Liver (tissue), 9 donors: ENCODE measurements around the gene OTOG. TPM values are rescaled to one million over a fixed set of nuclear protein-coding genes. Genes with fewer than 3 reads are reported as not detected.

Source experiments
- DNase-seq: peaks from one replicate; pipeline ENCODE4 v3.0.0-alpha.2; 2017; ENCODE audit warnings: low spot score
- H3K27ac ChIP-seq, 2 donors: one replicate each; pipeline ENCODE4 v1.7.0; 2013; ENCODE audit warnings: inconsistent platforms in 2 of 2, low read length in 2 of 2, control low read depth in 1 of 2, low read depth in 1 of 2, mild to moderate bottlenecking in 1 of 2
- H3K27me3 ChIP-seq, 4 donors: one replicate each; pipeline versions ENCODE4 v1.6.1 to v1.7.0; 2013; ENCODE audit warnings: low read length in 3 of 4, inconsistent platforms in 1 of 4, mild to moderate bottlenecking in 1 of 4, moderate library complexity in 1 of 4; ENCODE audit not compliant: control insufficient read depth in 4 of 4, insufficient read depth in 4 of 4
- H3K36me3 ChIP-seq, 4 donors: one replicate each; pipeline versions ENCODE4 v1.6.1 to v1.7.0; 2013; ENCODE audit warnings: low read length in 3 of 4, mild to moderate bottlenecking in 3 of 4, low read depth in 1 of 4, moderate library complexity in 1 of 4; ENCODE audit not compliant: control insufficient read depth in 4 of 4, insufficient read depth in 3 of 4
- H3K4me1 ChIP-seq, 4 donors: one replicate each; pipeline versions ENCODE4 v1.6.1 to v1.7.0; 2013; ENCODE audit warnings: low read length in 3 of 4, mild to moderate bottlenecking in 3 of 4, moderate library complexity in 1 of 4; ENCODE audit not compliant: control insufficient read depth in 4 of 4, insufficient read depth in 4 of 4
- H3K4me3 ChIP-seq, 3 donors: one replicate each; pipeline versions ENCODE4 v1.6.1 to v1.7.0; 2013; ENCODE audit warnings: low read length in 3 of 3, control low read depth in 1 of 3, low read depth in 1 of 3, mild to moderate bottlenecking in 1 of 3
- H3K9ac ChIP-seq, 2 donors: one replicate each; pipeline ENCODE4 v1.7.0; 2013; ENCODE audit warnings: low read length in 2 of 2, mild to moderate bottlenecking in 2 of 2, moderate library complexity in 2 of 2, control low read depth in 1 of 2, low read depth in 1 of 2
- H3K9me3 ChIP-seq, 4 donors: one replicate each; pipeline versions ENCODE4 v1.6.1 to v1.7.0; 2013; ENCODE audit warnings: low read length in 3 of 4; ENCODE audit not compliant: control insufficient read depth in 4 of 4
- EGR1 ChIP-seq, 2 donors: IDR thresholded peaks; 2 replicates each; pipeline ENCODE4 v1.6.1; 2016 to 2018; ENCODE audit warnings: antibody characterized with exemption in 2 of 2, low read depth in 2 of 2
- FOXA1 ChIP-seq: IDR thresholded peaks from 2 replicates; pipeline ENCODE4 v1.6.1; 2016; ENCODE audit warnings: antibody characterized with exemption
- FOXA2 ChIP-seq: IDR thresholded peaks from 2 replicates; pipeline ENCODE4 v1.6.1; 2016; ENCODE audit warnings: antibody characterized with exemption
- GABPA ChIP-seq, 2 donors: IDR thresholded peaks in 1 of 2; conservative IDR thresholded peaks in 1 of 2; 2 replicates each; pipeline ENCODE4 v1.6.1; 2016; ENCODE audit warnings: antibody characterized with exemption in 2 of 2, mild to moderate bottlenecking in 1 of 2, moderate library complexity in 1 of 2
- HNF4A ChIP-seq, 2 donors: conservative IDR thresholded peaks; 2 replicates each; pipeline ENCODE4 v1.6.1; 2016; ENCODE audit warnings: antibody characterized with exemption in 2 of 2, mild to moderate bottlenecking in 2 of 2
- HNF4G ChIP-seq: IDR thresholded peaks from 2 replicates; pipeline ENCODE4 v1.6.1; 2016; ENCODE audit warnings: antibody characterized with exemption
- JUND ChIP-seq, 2 donors: IDR thresholded peaks; 2 replicates each; pipeline ENCODE4 v1.6.1; 2016; ENCODE audit warnings: antibody characterized with exemption in 2 of 2
- NR2F2 ChIP-seq: IDR thresholded peaks from 2 replicates; pipeline ENCODE4 v1.6.1; 2016; ENCODE audit warnings: antibody characterized with exemption
- RAD21 ChIP-seq, 2 donors: IDR thresholded peaks; 2 replicates each; pipeline ENCODE4 v1.6.1; 2016; ENCODE audit warnings: antibody characterized with exemption in 2 of 2, mild to moderate bottlenecking in 2 of 2
- RXRA ChIP-seq, 2 donors: IDR thresholded peaks; 2 replicates each; pipeline ENCODE4 v1.6.1; 2017 to 2018; ENCODE audit warnings: antibody characterized with exemption in 2 of 2, mild to moderate bottlenecking in 1 of 2
- SP1 ChIP-seq: IDR thresholded peaks from 2 replicates; pipeline ENCODE4 v1.6.1; 2018; ENCODE audit warnings: antibody characterized with exemption, mild to moderate bottlenecking
- TAF1 ChIP-seq: conservative IDR thresholded peaks from 2 replicates; pipeline ENCODE4 v1.6.1; 2016; ENCODE audit warnings: antibody characterized with exemption, mild to moderate bottlenecking
- YY1 ChIP-seq: IDR thresholded peaks from 2 replicates; pipeline ENCODE4 v1.6.1; 2016; ENCODE audit warnings: antibody characterized with exemption, mild to moderate bottlenecking
- WGBS: extraction: QIAGEN DNeasy Blood & Tissue Kit; methylation state at CpG from one replicate; pipeline ENCODE4 v1.1.7; 2013; 5-methylcytosine and 5-hydroxymethylcytosine counted together
- polyA plus RNA-seq, 2 donors: library from polyadenylated mRNA; stranded (reverse) in 1 of 2; unstranded in 1 of 2; fragments of 200-250 nt in 1 of 2; fragments of >200 nt in 1 of 2; fragmentation: Nextera tagmentation in 1 of 2; extraction: Ambion mirVana in 1 of 2; gene quantifications; one replicate each; pipeline versions ENCODE4 v1.2.1 to v1.2.3, GENCODE V29; 2013 to 2015
- total RNA-seq, 2 donors: library from RNA; depleted of rRNA; stranded (reverse); fragments of >200 nt; gene quantifications; one replicate each; pipeline ENCODE4 v1.2.3, GENCODE V29; 2014
- TF ChIP-seq, protein P1 (sequence below): IDR thresholded peaks from 2 replicates; pipeline ENCODE4 v1.6.1; 2016; ENCODE audit warnings: antibody characterized with exemption, mild to moderate bottlenecking
- TF ChIP-seq, protein P2 (sequence below): IDR thresholded peaks from 2 replicates; pipeline ENCODE4 v1.6.1; 2016; ENCODE audit warnings: antibody characterized with exemption
- TF ChIP-seq, protein P3 (sequence below): IDR thresholded peaks from 2 replicates; pipeline ENCODE4 v1.6.1; 2016; ENCODE audit warnings: antibody characterized with exemption
- TF ChIP-seq, protein P4 (sequence below): fragments of 150-350 bp; IDR thresholded peaks from 2 replicates; pipeline ENCODE4 v1.5.1; 2017; ENCODE audit warnings: improper control_type of control experiment, low read depth, low read length; ENCODE audit not compliant: missing input control
- TF ChIP-seq, protein P5 (sequence below): IDR thresholded peaks from 2 replicates; pipeline ENCODE4 v1.6.1; 2016; ENCODE audit warnings: antibody characterized with exemption
- donor health status: healthy.
- donor health status: healthy.
- donor health status: healthy.
- donor health status: healthy.
- donor health status: healthy.

Gene OTOG
- total and polyA plus RNA-seq, 4 donors = not detected

DNA sequence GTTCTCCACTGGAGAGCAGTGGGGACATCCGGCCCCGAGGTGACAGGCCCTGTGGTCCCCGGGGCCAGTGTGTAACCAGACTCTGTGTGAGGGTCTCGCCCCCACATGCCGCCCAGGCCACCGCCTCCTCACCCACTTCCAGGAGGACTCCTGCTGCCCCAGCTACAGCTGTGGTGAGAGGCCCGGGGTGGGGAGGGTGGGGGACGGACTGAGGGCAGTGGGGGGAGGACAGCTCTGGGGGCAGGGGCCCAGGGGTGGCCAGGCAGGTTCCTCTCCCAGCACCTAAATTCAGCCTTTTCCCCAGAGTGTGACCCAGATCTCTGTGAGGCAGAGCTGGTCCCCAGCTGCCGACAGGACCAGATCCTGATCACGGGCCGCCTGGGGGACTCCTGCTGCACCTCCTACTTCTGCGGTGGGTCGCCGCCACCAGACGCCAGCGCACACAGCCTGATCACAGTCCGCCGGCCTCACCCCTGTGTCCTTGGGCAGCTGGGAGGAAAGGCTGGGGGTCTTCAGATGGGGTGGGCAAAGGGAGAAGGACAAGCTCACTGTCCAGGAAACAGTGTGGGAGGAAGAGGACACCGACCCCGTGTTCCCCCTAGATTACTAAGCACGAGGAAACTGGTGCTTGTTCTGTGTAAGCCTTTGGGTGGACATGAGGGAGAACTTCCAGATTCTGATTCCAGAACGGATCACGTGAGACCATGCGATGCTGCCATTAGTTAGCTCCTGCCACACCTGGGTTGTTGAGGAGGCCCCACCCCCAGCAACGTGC is 87.9 kb downstream of the OTOG start:
- WGBS = 80% methylated on average over 25 of the region's 25 CpGs
- no peak for DNase-seq
- Histone ChIP-seq H3K27ac (no peak overlapping the region), H3K4me3 (no peak overlapping the region), H3K9ac (no peak overlapping the region), H3K36me3 (no peaks in the 10 kb centered on the region), H3K27me3 (no peaks in the 10 kb centered on the region), H3K4me1 (no peaks in the 10 kb centered on the region), H3K9me3 (no peaks in the 10 kb centered on the region)
- TF ChIP-seq FOXA2 (no peak), HNF4G (no peak), SP1 (no peak), HNF4A (conservative IDR thresholded peaks at IDR 0.05) (no peak), YY1 (no peak), JUND (IDR thresholded peaks at IDR 0.05) (no peak), TAF1 (no peak), NR2F2 (no peak), EGR1 (IDR thresholded peaks at IDR 0.05; ENCODE audit: low read depth in 2 of 2) (no peak), RXRA (IDR thresholded peaks at IDR 0.05) (no peak)
- TF ChIP-seq, protein P1, sequence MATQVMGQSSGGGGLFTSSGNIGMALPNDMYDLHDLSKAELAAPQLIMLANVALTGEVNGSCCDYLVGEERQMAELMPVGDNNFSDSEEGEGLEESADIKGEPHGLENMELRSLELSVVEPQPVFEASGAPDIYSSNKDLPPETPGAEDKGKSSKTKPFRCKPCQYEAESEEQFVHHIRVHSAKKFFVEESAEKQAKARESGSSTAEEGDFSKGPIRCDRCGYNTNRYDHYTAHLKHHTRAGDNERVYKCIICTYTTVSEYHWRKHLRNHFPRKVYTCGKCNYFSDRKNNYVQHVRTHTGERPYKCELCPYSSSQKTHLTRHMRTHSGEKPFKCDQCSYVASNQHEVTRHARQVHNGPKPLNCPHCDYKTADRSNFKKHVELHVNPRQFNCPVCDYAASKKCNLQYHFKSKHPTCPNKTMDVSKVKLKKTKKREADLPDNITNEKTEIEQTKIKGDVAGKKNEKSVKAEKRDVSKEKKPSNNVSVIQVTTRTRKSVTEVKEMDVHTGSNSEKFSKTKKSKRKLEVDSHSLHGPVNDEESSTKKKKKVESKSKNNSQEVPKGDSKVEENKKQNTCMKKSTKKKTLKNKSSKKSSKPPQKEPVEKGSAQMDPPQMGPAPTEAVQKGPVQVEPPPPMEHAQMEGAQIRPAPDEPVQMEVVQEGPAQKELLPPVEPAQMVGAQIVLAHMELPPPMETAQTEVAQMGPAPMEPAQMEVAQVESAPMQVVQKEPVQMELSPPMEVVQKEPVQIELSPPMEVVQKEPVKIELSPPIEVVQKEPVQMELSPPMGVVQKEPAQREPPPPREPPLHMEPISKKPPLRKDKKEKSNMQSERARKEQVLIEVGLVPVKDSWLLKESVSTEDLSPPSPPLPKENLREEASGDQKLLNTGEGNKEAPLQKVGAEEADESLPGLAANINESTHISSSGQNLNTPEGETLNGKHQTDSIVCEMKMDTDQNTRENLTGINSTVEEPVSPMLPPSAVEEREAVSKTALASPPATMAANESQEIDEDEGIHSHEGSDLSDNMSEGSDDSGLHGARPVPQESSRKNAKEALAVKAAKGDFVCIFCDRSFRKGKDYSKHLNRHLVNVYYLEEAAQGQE = no peak
- TF ChIP-seq, protein P2, sequence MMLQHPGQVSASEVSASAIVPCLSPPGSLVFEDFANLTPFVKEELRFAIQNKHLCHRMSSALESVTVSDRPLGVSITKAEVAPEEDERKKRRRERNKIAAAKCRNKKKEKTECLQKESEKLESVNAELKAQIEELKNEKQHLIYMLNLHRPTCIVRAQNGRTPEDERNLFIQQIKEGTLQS = no peak
- TF ChIP-seq, protein P3, sequence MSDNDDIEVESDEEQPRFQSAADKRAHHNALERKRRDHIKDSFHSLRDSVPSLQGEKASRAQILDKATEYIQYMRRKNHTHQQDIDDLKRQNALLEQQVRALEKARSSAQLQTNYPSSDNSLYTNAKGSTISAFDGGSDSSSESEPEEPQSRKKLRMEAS = no peak

DNA sequence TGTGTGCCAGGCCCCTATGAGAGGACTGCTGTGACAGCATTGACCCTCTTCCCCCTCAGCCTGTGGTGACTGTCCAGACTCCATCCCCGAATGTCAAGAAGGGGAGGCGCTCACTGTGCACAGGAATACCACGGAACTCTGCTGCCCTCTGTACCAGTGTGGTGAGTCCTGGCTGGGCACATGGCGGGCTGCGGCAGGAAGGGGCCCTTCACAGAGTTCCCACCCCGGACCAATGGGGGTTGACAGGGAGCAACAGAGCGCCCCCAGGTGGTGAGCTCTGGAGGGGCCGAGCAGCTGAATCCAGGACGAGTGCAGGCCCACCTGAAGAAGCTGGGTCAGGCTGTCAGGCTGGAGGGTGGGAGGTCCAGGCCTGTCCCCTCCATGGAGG is 88.5 kb downstream of the OTOG start:
- Histone ChIP-seq H3K9me3 (no peaks in the 10 kb centered on the region), H3K27ac (no peak overlapping the region), H3K27me3 (no peaks in the 10 kb centered on the region), H3K4me1 (no peaks in the 10 kb centered on the region), H3K9ac (no peak overlapping the region), H3K36me3 (no peaks in the 10 kb centered on the region), H3K4me3 (no peak overlapping the region)
- no peak for DNase-seq
- TF ChIP-seq RAD21 (IDR thresholded peaks at IDR 0.05) = no peak
- TF ChIP-seq, protein P3 = no peak
- TF ChIP-seq, protein P1 = no peak
- TF ChIP-seq TAF1 = no peak
- TF ChIP-seq JUND (IDR thresholded peaks at IDR 0.05) = no peak
- TF ChIP-seq SP1 = no peak
- TF ChIP-seq, protein P4, sequence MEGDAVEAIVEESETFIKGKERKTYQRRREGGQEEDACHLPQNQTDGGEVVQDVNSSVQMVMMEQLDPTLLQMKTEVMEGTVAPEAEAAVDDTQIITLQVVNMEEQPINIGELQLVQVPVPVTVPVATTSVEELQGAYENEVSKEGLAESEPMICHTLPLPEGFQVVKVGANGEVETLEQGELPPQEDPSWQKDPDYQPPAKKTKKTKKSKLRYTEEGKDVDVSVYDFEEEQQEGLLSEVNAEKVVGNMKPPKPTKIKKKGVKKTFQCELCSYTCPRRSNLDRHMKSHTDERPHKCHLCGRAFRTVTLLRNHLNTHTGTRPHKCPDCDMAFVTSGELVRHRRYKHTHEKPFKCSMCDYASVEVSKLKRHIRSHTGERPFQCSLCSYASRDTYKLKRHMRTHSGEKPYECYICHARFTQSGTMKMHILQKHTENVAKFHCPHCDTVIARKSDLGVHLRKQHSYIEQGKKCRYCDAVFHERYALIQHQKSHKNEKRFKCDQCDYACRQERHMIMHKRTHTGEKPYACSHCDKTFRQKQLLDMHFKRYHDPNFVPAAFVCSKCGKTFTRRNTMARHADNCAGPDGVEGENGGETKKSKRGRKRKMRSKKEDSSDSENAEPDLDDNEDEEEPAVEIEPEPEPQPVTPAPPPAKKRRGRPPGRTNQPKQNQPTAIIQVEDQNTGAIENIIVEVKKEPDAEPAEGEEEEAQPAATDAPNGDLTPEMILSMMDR = no peak
- TF ChIP-seq HNF4A (conservative IDR thresholded peaks at IDR 0.05) = no peak
- TF ChIP-seq, protein P5, sequence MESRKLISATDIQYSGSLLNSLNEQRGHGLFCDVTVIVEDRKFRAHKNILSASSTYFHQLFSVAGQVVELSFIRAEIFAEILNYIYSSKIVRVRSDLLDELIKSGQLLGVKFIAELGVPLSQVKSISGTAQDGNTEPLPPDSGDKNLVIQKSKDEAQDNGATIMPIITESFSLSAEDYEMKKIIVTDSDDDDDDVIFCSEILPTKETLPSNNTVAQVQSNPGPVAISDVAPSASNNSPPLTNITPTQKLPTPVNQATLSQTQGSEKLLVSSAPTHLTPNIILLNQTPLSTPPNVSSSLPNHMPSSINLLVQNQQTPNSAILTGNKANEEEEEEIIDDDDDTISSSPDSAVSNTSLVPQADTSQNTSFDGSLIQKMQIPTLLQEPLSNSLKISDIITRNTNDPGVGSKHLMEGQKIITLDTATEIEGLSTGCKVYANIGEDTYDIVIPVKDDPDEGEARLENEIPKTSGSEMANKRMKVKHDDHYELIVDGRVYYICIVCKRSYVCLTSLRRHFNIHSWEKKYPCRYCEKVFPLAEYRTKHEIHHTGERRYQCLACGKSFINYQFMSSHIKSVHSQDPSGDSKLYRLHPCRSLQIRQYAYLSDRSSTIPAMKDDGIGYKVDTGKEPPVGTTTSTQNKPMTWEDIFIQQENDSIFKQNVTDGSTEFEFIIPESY = no peak
- TF ChIP-seq, protein P2 = no peak
- TF ChIP-seq EGR1 (IDR thresholded peaks at IDR 0.05; ENCODE audit: low read depth in 2 of 2) = no peak
- TF ChIP-seq YY1 = no peak
- TF ChIP-seq FOXA2 = no peak
- TF ChIP-seq RXRA (IDR thresholded peaks at IDR 0.05) = no peak
- no peak for TF ChIP-seq HNF4G
- no peak for TF ChIP-seq FOXA1
- no peak for TF ChIP-seq GABPA (IDR thresholded peaks at IDR 0.05 in 1 of 2, conservative IDR thresholded peaks at IDR 0.05 in 1 of 2)
- TF ChIP-seq NR2F2 = no peak
- WGBS = 81% methylated on average over 9 of the region's 9 CpGs
